Measurements from ENCODE around the gene SLC25A12.

DNA sequence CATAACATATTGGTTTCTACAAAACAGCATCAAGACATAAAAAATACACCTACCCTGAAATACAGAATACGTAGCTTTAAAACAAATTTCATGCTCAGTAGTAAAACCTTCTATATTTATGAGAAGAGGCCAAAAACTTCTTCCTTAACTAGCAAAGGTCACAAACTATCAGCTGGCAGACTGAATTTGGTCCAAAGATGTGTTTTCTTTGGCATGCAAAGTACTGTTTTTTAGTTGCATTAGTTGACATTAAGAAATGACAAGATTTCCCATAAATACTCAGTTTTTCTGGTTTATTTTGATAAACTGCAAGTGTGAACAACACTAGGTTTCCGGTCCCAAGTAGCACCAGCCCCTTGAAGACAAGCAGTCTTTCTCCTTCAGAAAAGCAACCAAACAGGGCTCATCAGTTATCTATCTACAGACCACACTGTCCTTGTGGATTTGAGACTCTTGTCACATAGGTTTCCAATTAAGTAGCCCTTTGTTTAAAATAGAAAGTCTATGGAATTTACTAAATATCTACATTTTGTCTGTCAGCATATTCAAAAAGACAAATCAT lies 35.6 kb downstream of the SLC25A12 start:
- no peak for TF ChIP-seq CTCF (IDR thresholded peaks at IDR 0.05)
- TF ChIP-seq POLR2A (IDR thresholded peaks at IDR 0.05): no peak

Data from suprapubic skin (tissue), 3 donors.